Kidney tubule cell (primary cell): ENCODE results near the gene TTC12.

Experiments used
- DNase-seq: peaks from one replicate; pipeline ENCODE4 v3.0.0-alpha.2; 2018; ENCODE audit warnings: low spot score

TTC12 gene, protein sequence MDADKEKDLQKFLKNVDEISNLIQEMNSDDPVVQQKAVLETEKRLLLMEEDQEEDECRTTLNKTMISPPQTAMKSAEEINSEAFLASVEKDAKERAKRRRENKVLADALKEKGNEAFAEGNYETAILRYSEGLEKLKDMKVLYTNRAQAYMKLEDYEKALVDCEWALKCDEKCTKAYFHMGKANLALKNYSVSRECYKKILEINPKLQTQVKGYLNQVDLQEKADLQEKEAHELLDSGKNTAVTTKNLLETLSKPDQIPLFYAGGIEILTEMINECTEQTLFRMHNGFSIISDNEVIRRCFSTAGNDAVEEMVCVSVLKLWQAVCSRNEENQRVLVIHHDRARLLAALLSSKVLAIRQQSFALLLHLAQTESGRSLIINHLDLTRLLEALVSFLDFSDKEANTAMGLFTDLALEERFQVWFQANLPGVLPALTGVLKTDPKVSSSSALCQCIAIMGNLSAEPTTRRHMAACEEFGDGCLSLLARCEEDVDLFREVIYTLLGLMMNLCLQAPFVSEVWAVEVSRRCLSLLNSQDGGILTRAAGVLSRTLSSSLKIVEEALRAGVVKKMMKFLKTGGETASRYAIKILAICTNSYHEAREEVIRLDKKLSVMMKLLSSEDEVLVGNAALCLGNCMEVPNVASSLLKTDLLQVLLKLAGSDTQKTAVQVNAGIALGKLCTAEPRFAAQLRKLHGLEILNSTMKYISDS

DNA sequence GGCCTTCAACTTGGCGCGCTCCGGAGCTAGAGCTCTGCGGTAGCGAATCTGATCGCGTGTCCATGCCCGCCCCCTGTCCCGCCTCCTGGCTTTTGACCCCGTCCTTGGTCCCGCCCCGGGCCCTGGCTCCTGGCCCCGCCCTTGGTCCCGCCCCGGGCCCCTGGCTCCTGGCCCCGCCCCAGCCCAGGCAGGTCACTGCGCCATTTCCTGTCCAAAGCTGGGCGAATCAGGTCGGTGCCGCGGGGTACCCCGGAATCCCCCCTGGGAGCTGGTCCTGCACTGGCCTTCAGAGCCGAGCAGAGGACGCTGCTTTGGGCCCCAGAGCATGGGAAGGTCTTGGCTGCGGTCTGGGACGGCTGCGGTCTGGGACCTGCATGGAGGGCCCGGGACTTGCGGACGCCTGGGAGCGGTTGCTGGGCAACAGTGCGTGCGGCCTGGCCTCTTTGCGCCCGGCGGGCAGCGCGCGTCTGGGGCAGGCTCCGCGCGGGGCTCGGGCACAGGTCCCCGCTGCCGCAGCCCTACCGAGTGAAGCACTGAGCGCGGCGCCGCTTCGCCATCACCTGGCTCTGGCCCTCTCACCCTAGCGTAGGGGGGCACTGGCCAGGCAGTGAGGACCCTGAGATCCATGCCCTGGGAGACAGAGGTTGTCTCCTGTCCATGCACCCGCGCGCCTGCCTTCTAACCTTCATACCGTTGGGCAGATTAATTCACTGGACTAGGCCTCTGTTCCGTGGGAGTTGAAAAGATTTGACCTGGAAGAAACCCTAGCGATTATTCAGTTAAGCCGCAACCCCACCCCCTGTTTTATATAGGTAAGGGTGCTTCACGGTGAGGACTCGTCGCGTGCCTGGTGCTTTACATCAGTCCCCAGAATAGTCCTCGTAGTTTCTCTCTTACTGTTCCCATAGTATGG is at the start of gene TTC12:
TSS of gene TTC12 (plus strand) at position 195 of the 913 bp plus-strand sequence. CDS start 1,675 bp downstream, outside the sequence.
- peak; percentile 92 for DNase-seq

DNA sequence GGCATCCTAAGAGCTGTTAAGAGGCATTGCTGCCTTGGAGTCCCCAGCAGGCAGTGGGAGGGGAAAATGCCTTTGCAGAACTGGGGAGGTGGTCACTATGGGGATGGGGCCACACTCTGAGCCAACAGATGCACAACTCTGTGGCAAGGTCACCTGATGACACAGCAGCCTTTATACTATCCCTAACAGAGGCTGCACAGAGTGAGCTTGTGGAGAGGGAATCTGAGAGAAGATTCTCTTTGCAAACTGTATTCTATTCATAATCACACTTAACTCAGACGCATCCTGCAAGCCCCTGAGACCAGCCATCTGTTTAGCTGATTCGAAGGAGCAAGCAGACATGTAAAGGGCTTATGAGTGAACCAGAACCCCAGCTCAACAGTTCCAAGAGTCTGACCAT is 49.0 kb upstream of the TTC12 start:
- DNase-seq: no peak

- no peak for DNase-seq
These were observed 46.9 kb upstream of the TTC12 start for GRCh38 chr11:113267493-113267892.

- no peak for DNase-seq
These were observed 45.3 kb upstream of the TTC12 start for GRCh38 chr11:113269096-113269495.

DNA sequence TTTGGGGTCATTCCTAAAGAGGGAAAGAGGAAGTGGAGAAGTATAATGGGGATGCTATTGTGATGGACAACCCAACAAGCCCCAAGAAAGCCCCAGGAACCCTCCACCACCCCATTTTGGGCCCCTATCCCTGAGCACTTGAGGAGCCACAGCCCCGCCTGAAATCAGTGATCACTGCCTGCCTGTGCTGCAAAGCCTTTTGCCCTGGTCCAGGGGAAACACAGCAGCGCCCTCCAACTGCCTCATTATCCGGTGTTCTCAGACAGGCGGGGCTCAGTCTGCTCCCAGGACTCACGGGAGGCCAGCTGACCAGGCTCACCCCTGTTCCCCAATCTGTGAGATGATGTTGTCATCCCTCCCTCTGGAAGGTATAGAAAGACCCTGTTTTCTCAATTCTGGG is 44.7 kb upstream of the TTC12 start:
- DNase-seq: no peak

DNA sequence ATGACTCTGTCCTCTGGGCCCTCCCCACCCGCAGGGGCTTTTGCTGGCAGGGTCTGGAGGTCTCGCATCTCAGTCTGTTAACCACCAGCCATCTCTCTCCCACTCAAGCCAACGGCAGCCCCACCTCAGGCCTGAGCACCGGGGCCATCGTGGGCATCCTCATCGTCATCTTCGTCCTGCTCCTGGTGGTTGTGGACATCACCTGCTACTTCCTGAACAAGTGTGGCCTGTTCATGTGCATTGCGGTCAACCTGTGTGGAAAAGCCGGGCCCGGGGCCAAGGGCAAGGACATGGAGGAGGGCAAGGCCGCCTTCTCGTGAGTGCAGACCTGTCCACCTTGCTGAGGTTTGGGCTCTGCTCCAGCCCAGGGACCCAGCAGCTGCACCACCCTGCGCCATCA is 44.3 kb upstream of the TTC12 start:
- no peak for DNase-seq

DNA sequence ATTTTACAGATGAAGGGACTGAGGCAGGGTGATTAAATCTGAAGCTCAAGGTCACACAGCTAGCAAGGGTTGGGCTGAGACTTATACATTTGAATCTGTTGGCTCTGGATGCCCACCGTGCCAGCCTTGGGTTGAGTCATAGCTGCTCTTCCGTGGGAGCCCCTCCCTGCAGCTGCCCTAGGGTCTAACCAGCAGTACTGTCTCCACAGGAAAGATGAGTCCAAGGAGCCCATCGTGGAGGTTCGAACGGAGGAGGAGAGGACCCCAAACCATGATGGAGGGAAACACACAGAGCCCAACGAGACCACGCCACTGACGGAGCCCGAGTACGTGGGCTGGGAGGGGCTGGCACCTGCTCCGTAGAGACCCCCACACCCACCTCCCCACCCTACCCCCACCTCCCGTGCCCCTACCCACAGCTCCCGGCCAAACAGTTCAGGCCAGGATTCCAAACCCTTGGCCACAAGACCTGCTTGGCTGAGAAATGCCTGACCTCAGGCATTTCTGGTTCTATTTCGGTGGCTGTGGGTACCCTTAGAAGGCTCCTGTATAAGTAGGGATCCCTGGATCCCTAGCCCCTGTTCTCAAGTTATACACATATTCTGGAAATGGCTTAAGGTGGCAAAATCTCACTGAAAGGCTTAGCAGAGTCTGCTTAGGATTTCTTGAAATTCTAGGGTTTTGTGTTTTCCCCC is 42.7 kb upstream of the TTC12 start:
- no peak for DNase-seq

GRCh38 chr11:113272281-113272680 is 42.1 kb upstream of the TTC12 start:
- DNase-seq: no peak

- DNase-seq: no peak
These were observed 41.3 kb upstream of the TTC12 start for GRCh38 chr11:113272927-113273615.

DNA sequence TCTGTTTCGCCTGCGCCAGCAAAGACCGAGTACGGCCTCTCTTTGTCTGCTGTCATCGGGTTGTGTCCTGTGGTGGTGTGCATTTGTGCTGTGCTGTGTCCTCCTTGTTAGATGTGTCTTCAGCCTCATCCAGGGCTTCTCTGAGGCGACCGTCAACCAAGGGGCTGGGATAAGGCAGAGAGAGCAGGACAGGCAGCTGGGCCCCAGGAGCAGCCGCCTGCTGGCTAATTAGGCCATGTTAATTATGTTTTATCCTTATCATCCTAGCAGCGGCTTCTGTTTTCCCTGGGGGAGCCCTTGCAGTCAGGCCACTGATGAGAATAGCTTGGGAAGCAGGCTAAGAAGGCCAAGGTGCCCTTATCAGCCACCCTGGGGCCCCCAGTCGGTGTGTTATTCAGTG is 40.7 kb upstream of the TTC12 start:
- DNase-seq: no peak

- peak; percentile 30 for DNase-seq
These were observed 39.4 kb upstream of the TTC12 start for GRCh38 chr11:113274713-113275582.

DNA sequence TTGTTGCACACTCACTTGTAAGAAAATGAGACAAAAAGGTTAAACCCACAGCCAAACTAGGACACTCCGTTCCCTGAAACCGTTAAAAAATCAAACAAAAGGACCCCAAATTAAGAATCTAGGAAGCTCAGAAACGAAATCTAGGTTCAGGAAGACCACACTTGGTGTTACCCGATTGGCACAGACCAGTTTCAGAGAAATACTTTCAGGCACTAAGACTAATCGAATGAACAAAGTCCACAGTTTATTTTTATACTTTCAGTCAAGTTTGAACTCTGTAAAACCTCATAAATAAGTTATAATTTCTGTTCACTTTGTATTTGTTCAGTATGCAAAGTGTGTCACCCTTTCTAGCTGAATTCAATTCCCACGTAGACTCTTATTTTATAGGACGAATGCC is 38.8 kb upstream of the TTC12 start:
- no peak for DNase-seq

- no peak for DNase-seq
These were observed 37.9 kb upstream of the TTC12 start for GRCh38 chr11:113276466-113276865.

- no peak for DNase-seq
These were observed 36.5 kb upstream of the TTC12 start for GRCh38 chr11:113277907-113278306.

- DNase-seq: no peak
These were observed 35.9 kb upstream of the TTC12 start for GRCh38 chr11:113278481-113278880.

DNA sequence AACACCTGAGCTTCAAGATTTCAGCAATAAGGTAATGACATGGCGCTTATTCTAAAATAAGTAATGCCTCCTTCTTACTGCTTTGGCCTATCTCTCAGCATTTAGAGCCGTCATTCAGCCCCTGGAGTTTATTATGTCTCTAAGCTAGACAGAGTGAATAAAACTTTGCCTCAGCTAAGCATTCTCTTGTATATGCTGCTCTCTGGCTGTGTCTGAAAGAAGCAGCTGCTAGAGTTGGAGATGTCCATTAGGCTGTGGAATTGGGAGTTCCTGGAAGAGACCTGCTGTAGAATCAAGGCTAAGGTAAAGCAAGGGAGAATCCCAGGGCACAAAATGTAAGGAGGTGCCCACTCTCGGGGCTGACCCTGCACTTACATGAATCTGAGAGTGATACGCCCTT is 35.5 kb upstream of the TTC12 start:
- DNase-seq: no peak

DNA sequence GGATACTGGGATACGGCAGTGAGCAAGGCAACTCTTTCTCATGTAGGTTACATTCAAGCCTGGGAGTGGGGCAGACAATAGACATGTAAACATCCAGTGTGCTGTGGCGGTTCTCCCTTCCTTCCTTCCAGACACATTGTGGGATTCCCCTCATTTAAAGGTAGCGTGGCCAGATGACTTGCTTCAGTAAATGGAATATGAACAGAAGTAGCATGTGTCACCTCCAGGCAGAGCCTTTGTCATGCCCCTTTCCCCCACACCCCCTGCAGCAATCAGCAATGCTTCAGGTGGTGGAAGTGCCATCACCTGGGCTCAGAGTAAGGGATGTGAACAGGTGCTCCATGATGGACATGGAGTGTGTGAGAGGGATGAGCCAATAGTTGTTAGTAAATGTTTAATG is 34.8 kb upstream of the TTC12 start:
- DNase-seq: no peak

- no peak for DNase-seq
These were observed 33.2 kb upstream of the TTC12 start for GRCh38 chr11:113281052-113281725.

GRCh38 chr11:113282898-113283437 is 31.4 kb upstream of the TTC12 start:
- DNase-seq: no peak
